Retinal pigment epithelial cell (primary cell): ENCODE data around the gene SEMA4G.

Experiments used
- DNase-seq: peaks from one replicate; pipeline ENCODE4 v3.0.0-alpha.2; 2010; ENCODE audit warnings: low read depth
- H3K4me3 ChIP-seq: 2 replicates; pipeline ENCODE4 v1.5.1; 2011; ENCODE audit warnings: mild to moderate bottlenecking, low read length, control low read depth, moderate library complexity
- CTCF ChIP-seq: conservative IDR thresholded peaks from 2 replicates; pipeline ENCODE4 v1.5.1; 2011; ENCODE audit warnings: low read depth, low read length, control low read depth, inconsistent platforms

The SEMA4G gene

GRCh38 chr10:100997360-100998182 is 28.3 kb downstream of the SEMA4G start:
- H3K4me3 ChIP-seq: peak overlapping the region; percentile 77

GRCh38 chr10:100998183-100998990 is 29.1 kb downstream of the SEMA4G start:
- peak; percentile 65 for DNase-seq
- no peak for TF ChIP-seq CTCF
- H3K4me3 ChIP-seq: peak overlapping the region; percentile 77

More at GRCh38 chr10:100997360-100998182, 28.3 kb downstream of the SEMA4G start:
- no peak for DNase-seq
- peak; percentile 87 for TF ChIP-seq CTCF

DNA sequence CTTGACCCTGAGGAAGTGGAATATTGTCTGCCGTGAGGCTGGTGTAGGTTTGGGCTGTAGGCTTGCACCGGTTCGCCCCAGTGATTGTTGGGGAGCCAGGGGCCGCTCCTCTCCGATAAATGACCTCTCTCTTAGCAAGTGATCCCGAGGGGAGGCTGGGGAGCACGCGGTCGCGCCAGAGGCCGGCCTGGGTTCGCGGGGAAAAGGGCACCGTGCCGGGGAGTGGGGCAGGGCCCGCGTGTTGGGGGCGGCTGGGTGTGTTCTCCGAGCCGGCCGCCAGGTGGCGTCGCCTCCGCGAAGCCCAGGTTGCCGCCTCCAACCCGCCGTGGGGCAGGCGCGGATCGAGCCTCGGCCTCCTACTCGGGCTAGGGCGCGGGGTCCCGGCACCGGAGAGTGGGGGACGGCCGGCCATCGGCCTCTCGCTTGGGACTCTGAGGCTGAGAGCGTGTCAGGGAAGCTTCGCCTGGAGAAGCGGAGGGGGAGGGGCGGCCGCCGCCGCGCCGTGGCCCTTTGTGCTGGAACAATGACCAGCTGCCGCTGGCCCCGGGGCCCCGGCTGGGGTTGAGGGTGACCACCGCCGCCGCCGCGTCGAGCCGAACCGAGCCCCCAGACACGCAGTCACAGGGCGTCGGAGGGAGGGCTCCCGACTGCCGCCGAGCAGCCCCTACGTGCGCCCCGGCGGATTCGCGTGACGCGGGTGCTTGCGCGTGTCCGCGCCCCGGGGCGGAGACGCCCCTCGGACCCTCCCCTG is 29.9 kb downstream of the SEMA4G start:
- peak; percentile 69 for TF ChIP-seq CTCF
- peak overlapping the region; percentile 77 for H3K4me3 ChIP-seq
- no peak for DNase-seq

DNA sequence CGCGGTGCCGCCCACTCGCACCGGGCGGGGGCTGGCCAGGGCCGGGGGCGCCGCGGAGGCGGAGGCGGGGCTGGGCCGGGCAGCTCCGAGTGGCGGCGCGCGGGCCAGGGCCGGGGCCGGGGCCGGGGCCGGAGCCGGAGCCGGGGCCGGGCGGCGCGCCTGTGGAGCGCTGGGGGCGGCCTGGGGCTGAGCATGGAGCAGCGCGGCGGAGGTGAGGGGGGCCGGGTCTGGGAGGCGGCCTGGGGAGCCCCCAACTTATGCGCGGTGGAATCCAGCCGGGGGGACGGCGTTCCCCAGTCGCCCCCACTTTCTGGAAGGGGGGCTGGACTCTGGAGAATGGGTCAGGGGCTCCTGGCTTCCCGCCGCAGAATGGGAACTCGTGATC is 30.4 kb downstream of the SEMA4G start, which contains the start of gene LZTS2:
LZTS2 (plus strand) TSS at position 67 of the 385 bp plus-strand sequence. CDS start 2,731 bp downstream, outside the sequence.
- TF ChIP-seq CTCF: no peak
- DNase-seq: no peak
- peak within 1 kb of the TSS; percentile 87 for H3K4me3 ChIP-seq

- no peak for TF ChIP-seq CTCF
- peak overlapping the region; percentile 87 for H3K4me3 ChIP-seq
Measured at GRCh38 chr10:101000127-101000914, 31.0 kb downstream of the SEMA4G start.

More at GRCh38 chr10:101000127-101000914, 31.0 kb downstream of the SEMA4G start:
- no peak for DNase-seq
